Smooth muscle cell (in vitro differentiated cells): Measurements from ENCODE around the gene NUP133. TPM values are rescaled to one million over a fixed set of nuclear protein-coding genes. Genes with fewer than 3 reads are reported as not detected.

ENCODE experiments used
- DNase-seq: peaks from one replicate; lab custom pipeline; 2025; ENCODE audit not compliant: unreplicated experiment; lab: John Stamatoyannopoulos, UW
- H2AFZ ChIP-seq: fragments of 200-600 bp; sonication (generic); 2 replicates; pipeline ENCODE4 v1.6.0; 2016; ENCODE audit warnings: antibody characterized with exemption, low read depth, mild to moderate bottlenecking
- H3F3A ChIP-seq: fragments of 200-600 bp; sonication (generic); 2 replicates; pipeline ENCODE4 v1.6.0; 2017; ENCODE audit warnings: antibody characterized with exemption, low read depth
- H3K27ac ChIP-seq: fragments of 200-600 bp; sonication (generic); 2 replicates; pipeline ENCODE4 v1.5.1; 2016; ENCODE audit warnings: low read depth, mild to moderate bottlenecking
- H3K27me3 ChIP-seq: fragments of 200-600 bp; sonication (generic); 2 replicates; pipeline ENCODE4 v1.6.1; 2016; ENCODE audit warnings: low read depth, mild to moderate bottlenecking
- H3K36me3 ChIP-seq: fragments of 200-600 bp; sonication (generic); 2 replicates; pipeline ENCODE4 v1.5.1; 2016; ENCODE audit warnings: low read depth
- H3K4me1 ChIP-seq: fragments of 200-600 bp; sonication (generic); 2 replicates; pipeline ENCODE4 v1.5.1; 2016; ENCODE audit warnings: low read depth
- H3K4me2 ChIP-seq: fragments of 200-600 bp; sonication (generic); 2 replicates; pipeline ENCODE4 v1.6.0; 2016; ENCODE audit warnings: mild to moderate bottlenecking
- H3K4me3 ChIP-seq: fragments of 200-600 bp; sonication (generic); 2 replicates; pipeline ENCODE4 v1.5.1; 2016; ENCODE audit warnings: mild to moderate bottlenecking
- H3K79me2 ChIP-seq: fragments of 200-600 bp; sonication (generic); 2 replicates; pipeline ENCODE4 v1.6.0; 2016; ENCODE audit warnings: low read depth, mild to moderate bottlenecking
- H3K9ac ChIP-seq: fragments of 200-600 bp; sonication (generic); 2 replicates; pipeline ENCODE4 v1.6.0; 2016; ENCODE audit warnings: low read depth
- H3K9me3 ChIP-seq: fragments of 200-600 bp; sonication (generic); replicated peaks from 2 replicates; pipeline ENCODE4 v1.5.1; 2016; ENCODE audit warnings: low read depth
- H4K20me1 ChIP-seq: fragments of 200-600 bp; sonication (generic); 2 replicates; pipeline ENCODE4 v1.6.0; 2016; ENCODE audit warnings: low read depth
- WGBS: methylation state at CpG from one replicate; pipeline ENCODE4 v1.1.7; 2016; ENCODE audit warnings: low lambda C conversion rate; 5-methylcytosine and 5-hydroxymethylcytosine counted together
- polyA plus RNA-seq: library from polyadenylated mRNA; unstranded; fragments of >200 nt; fragmentation: Nextera tagmentation; extraction: Ambion mirVana; gene quantifications from 2 replicates; pipeline ENCODE4 v1.2.1, GENCODE V29; 2016
- total RNA-seq: library from RNA; depleted of rRNA; stranded (reverse); fragments of >200 nt; gene quantifications from 2 replicates; pipeline ENCODE4 v1.2.3, GENCODE V29; 2014
- TF ChIP-seq, protein P1 (sequence below): fragments of 200-600 bp; sonication (generic); IDR thresholded peaks from 2 replicates; pipeline ENCODE4 v1.5.1; 2017; ENCODE audit warnings: borderline replicate concordance, mild to moderate bottlenecking, antibody characterized with exemption; ENCODE audit not compliant: insufficient read depth, poor library complexity, severe bottlenecking

NUP133 gene
- total and polyA plus RNA-seq, 2 experiments from 2014 or later = 15.5 to 40.0 TPM

DNA sequence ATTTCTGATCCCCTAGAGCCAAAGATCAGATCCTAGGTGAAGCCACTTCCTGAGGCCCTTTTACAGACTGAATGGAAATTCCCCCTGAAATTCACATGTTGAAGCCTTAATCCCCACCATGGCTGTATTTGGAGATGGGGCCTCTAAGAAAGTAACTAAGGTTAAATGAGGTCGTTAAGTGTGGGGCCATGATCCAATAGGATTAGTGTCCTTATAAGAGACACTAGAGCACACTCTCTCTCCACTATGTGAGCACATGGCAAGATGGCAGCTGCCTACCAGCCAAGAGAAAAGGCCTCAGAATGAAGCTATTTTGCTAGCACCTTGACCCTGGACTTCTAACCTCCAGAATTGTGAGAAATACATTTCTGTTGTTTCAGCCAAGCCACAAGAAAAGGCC lies 36.4 kb upstream of the NUP133 start:
- Histone ChIP-seq H3K27ac (no peak overlapping the region), H3K27me3 (no peaks in the 10 kb centered on the region), H3K79me2 (peaks cover 4% of the 10 kb centered on the region), H3K9me3 (no peaks in the 10 kb centered on the region), H3K4me1 (no peaks in the 10 kb centered on the region), H3K36me3 (peaks cover 20% of the 10 kb centered on the region), H3F3A (no peaks in the 10 kb centered on the region), H2AFZ (no peak overlapping the region), H3K4me2 (no peak overlapping the region), H3K9ac (no peak overlapping the region), H4K20me1 (peaks cover 1% of the 10 kb centered on the region), H3K4me3 (no peak overlapping the region)
- WGBS = 89% methylated on average over 1 of the region's 1 CpG
- no peak for DNase-seq
- TF ChIP-seq, protein P1, sequence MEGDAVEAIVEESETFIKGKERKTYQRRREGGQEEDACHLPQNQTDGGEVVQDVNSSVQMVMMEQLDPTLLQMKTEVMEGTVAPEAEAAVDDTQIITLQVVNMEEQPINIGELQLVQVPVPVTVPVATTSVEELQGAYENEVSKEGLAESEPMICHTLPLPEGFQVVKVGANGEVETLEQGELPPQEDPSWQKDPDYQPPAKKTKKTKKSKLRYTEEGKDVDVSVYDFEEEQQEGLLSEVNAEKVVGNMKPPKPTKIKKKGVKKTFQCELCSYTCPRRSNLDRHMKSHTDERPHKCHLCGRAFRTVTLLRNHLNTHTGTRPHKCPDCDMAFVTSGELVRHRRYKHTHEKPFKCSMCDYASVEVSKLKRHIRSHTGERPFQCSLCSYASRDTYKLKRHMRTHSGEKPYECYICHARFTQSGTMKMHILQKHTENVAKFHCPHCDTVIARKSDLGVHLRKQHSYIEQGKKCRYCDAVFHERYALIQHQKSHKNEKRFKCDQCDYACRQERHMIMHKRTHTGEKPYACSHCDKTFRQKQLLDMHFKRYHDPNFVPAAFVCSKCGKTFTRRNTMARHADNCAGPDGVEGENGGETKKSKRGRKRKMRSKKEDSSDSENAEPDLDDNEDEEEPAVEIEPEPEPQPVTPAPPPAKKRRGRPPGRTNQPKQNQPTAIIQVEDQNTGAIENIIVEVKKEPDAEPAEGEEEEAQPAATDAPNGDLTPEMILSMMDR = no peak

DNA sequence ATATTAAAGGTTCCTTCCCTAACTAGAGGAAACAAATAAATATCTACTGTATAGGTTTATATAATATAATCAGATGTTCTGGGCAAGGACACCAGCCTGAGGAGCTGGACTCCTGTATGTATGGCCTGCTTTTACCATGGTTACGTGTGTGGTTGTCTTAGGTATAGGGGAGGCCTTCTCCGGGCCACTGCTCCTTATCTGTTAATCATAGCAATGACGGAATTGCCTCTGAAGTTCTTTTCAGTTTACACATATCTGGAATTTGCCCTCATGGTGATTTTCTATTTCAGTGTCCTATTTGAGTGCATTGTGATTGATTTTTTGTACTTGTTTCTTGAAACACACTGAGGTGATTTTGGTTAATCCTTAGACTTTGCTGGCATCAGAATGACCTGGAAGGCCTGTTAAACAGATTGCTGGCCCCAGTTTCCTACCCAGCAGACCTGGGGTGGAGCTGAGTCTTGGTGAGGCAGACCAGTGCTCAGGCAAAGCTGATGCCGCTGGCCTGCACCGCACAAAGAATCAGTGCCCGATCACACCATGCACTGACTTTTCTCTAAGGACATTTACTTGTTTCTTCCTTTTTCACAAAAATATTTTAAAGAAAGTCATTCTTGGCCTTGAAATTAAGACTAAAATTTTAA lies 31.8 kb upstream of the NUP133 start:
- no peak overlapping the region for H2AFZ ChIP-seq
- no peak for DNase-seq
- H3K79me2 ChIP-seq = no peaks in the 10 kb centered on the region
- H3K36me3 ChIP-seq = peaks cover 10% of the 10 kb centered on the region
- H3F3A ChIP-seq = no peaks in the 10 kb centered on the region
- 96% methylated on average over 6 of the region's 6 CpGs for WGBS
- H3K4me2 ChIP-seq = no peak overlapping the region
- no peak overlapping the region for H3K9ac ChIP-seq
- H3K4me1 ChIP-seq = no peaks in the 10 kb centered on the region
- H3K9me3 ChIP-seq = no peaks in the 10 kb centered on the region
- no peak overlapping the region for H3K4me3 ChIP-seq
- no peaks in the 10 kb centered on the region for H3K27me3 ChIP-seq
- H3K27ac ChIP-seq = no peak overlapping the region
- TF ChIP-seq, protein P1 = no peak
- H4K20me1 ChIP-seq = no peaks in the 10 kb centered on the region

DNA sequence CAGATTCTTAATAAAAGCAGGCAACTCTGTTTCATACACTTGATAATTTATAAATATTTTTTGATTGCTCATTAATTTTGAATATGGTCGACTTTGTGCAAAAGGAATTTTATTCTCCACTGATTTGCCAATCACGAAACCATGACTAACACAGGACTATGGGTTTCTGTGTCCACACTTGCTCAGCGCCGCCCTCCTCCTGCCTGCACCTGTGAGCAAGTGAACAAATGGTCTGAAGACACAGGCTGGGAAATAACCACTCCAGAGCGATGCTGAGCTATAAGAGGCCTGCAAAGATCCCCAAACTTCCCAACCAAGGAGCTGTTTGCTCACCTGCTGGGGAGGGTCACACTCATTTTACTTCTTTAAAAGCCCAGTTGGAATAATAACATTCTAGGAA lies 30.8 kb upstream of the NUP133 start:
- TF ChIP-seq, protein P1 = no peak
- no peak overlapping the region for H3K9ac ChIP-seq
- 96% methylated on average over 5 of the region's 5 CpGs for WGBS
- no peak overlapping the region for H3K27ac ChIP-seq
- H4K20me1 ChIP-seq = no peaks in the 10 kb centered on the region
- H2AFZ ChIP-seq = no peak overlapping the region
- H3F3A ChIP-seq = no peaks in the 10 kb centered on the region
- no peaks in the 10 kb centered on the region for H3K4me1 ChIP-seq
- no peaks in the 10 kb centered on the region for H3K27me3 ChIP-seq
- no peaks in the 10 kb centered on the region for H3K79me2 ChIP-seq
- H3K36me3 ChIP-seq = peaks cover 6% of the 10 kb centered on the region
- H3K9me3 ChIP-seq = no peaks in the 10 kb centered on the region
- H3K4me2 ChIP-seq = no peak overlapping the region
- no peak overlapping the region for H3K4me3 ChIP-seq
- DNase-seq = no peak

DNA sequence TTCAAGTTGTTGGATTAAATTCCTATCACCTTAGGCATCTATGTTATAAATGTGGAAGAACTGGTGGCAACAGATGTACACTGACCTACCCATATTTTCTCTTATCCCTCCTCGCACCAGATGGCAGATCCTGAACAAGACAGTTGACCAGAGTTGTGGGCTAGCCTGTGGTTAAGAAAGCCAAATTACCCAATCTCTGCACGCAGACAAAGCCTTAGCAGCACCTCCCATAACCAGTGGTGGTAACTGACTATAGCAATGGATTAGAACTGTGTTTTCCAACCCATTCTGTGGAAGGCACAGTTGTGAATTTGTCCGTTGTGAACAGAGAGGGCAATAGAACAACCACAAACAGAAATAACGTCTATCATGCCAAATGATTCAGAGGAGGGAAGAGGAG lies 29.8 kb upstream of the NUP133 start:
- WGBS = 92% methylated on average over 4 of the region's 4 CpGs
- Histone ChIP-seq H3K79me2 (no peaks in the 10 kb centered on the region), H3K36me3 (peaks cover 7% of the 10 kb centered on the region), H3K9me3 (no peaks in the 10 kb centered on the region), H3K27me3 (no peaks in the 10 kb centered on the region), H3K27ac (no peak overlapping the region), H2AFZ (no peak overlapping the region), H3K4me2 (no peak overlapping the region), H3F3A (no peaks in the 10 kb centered on the region), H3K4me3 (no peak overlapping the region), H4K20me1 (no peaks in the 10 kb centered on the region), H3K4me1 (no peaks in the 10 kb centered on the region), H3K9ac (no peak overlapping the region)
- TF ChIP-seq, protein P1 = no peak
- no peak for DNase-seq
